ENCODE data around the gene MT1E. TPM values are rescaled to one million over a fixed set of nuclear protein-coding genes. Genes with fewer than 3 reads are reported as not detected.
"Not testable (repeated sequence)": the region's sequence is repeated elsewhere in the genome, so short reads cannot be mapped to it uniquely, and the experiment has no call there.

MT1E gene
- total RNA-seq, 1 experiment from 2014 or later: 114 TPM

DNA sequence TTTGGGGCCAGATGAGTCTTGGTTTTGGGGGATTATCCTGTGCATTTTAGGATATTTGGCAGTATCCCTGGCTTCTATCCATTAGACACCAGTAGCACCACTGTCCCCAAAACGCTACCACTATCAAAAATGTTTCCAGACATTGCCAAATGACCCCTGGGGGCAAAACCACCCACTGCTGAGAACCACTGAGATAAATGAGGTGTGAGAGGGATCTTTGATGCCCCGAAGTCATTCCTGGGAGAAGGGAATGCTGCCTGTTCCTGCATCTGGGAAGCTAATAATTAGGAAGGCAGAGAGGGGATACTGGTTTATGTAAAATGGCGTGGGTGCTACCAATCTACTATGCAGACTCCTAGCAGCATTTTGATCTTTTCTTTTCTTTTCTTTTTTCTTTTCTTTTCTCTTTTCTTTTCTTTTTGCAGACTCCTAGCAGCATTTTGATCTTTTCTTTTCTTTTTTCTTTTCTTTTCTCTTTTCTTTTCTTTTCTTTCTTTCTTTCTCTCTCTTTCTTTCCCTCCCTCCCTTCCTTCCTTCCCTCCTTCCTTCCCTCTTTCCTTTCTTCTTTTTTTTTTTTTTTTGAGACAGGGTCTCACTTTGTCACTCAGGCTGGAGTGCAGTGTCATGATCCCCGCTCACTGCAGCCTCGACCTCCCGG lies 45.1 kb upstream of the MT1E start:
- H3K27ac Mint-ChIP-seq: no peak overlapping the region

GRCh38 chr16:56582911-56583310 lies 42.7 kb upstream of the MT1E start:
- H3K4me1 Mint-ChIP-seq; H3K36me3 Mint-ChIP-seq; DNase-seq (ENCODE audit: low spot score); H3K9me3 Mint-ChIP-seq; ATAC-seq; POLR2A ChIA-PET; H3K4me3 Mint-ChIP-seq; H3K27ac Mint-ChIP-seq: not testable (repeated sequence)
- peaks cover 24% of the 10 kb centered on the region for H3K27me3 Mint-ChIP-seq (ENCODE audit: low read depth)
- CTCF ChIA-PET: interaction anchor here (1.3 to 2.8 kb wide), 3 partner anchors 18 to 119 kb away, joined by 3 to 13 read pairs (median 11); no protein-coding TSS in a partner anchor

More for the DNA sequence above, 45.1 kb upstream of the MT1E start:
- ChIA-PET POLR2A (interaction anchor here (0.6 kb wide), 1 partner anchor 17 kb away, joined by 3 read pairs; no protein-coding TSS in a partner anchor), CTCF (interaction anchor here (0.8 to 1.5 kb wide), 4 partner anchors 20 to 121 kb away, joined by 3 to 5 read pairs (median 3); no protein-coding TSS in a partner anchor)
- H3K4me1 Mint-ChIP-seq: peaks cover 7% of the 10 kb centered on the region; the same call in 1 of the 2 replicates
- no peak overlapping the region for H3K4me3 Mint-ChIP-seq
- H3K36me3 Mint-ChIP-seq: no peaks in the 10 kb centered on the region
- no peaks in the 10 kb centered on the region for H3K9me3 Mint-ChIP-seq
- TF ChIP-seq NR3C1 (CRISPR knock-in tag; conservative IDR thresholded peaks at IDR 0.05; ENCODE audit: low read depth): no peak
- no peak for TF ChIP-seq ZNF423 (CRISPR knock-in tag; IDR thresholded peaks at IDR 0.05)
- no peak for TF ChIP-seq NFE2L1 (CRISPR knock-in tag; IDR thresholded peaks at IDR 0.05)
- no peak for TF ChIP-seq ETV6 (CRISPR knock-in tag; IDR thresholded peaks at IDR 0.05)
- no peak for TF ChIP-seq CTCF (IDR thresholded peaks at IDR 0.05)
- TF ChIP-seq OVOL2 (CRISPR knock-in tag; IDR thresholded peaks at IDR 0.05; ENCODE audit: borderline replicate concordance): no peak
- no peak for TF ChIP-seq HMGA2 (CRISPR knock-in tag; IDR thresholded peaks at IDR 0.05)
- TF ChIP-seq CDX4 (CRISPR knock-in tag; IDR thresholded peaks at IDR 0.05; ENCODE audit: borderline replicate concordance): no peak
- DNase-seq (ENCODE audit: low spot score) (no peak), ATAC-seq (no peak)
- H3K27me3 Mint-ChIP-seq (ENCODE audit: low read depth): peaks cover 3% of the 10 kb centered on the region

DNA sequence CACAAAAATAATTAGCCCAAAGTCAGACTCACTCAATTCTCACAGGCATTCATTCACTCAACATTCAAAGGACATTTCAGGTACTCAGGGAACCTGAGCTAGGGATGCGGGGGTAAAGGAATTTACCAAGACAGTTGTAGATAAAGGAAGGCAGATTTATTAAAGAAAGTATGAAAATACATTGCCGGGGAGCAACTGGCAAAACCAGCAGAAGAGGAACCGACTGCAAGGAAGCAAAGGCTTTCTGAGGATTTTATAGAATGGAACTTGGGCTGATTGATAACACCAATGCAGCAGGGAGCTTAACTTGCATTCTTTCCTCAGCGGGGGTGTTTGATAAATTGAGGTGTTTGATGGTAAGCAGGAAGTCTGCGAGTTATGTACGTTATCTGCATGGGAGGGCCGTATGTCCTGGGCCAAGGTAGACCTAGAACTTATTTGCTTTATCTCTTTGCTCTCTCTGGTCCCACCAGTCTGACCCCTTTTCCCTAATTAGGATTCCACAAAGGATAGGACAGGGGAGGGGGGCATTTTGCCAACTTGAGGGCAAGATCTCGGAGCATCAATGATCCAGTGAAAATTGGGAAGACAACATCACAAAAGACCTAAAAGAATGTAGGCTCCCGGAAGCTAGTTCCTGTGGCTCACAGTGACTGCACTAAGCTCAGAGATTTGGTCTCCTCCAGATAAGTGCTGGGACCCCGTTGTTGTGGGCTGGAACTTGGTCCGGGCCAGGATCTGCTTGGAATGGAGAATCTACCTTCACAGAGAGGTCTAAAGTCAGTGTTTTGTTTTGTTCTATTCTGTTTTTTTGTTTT lies 42.0 kb upstream of the MT1E start:
- Mint-ChIP-seq H3K4me3 (no peak overlapping the region), H3K9me3 (no peaks in the 10 kb centered on the region), H3K27me3 (ENCODE audit: low read depth) (peaks cover 31% of the 10 kb centered on the region), H3K4me1 (peaks cover 7% of the 10 kb centered on the region; the same call in 1 of the 2 replicates), H3K27ac (no peak overlapping the region), H3K36me3 (no peaks in the 10 kb centered on the region)
- ChIA-PET CTCF (interaction anchor here (1.3 to 2.8 kb wide), 3 partner anchors 17 to 118 kb away, joined by 3 to 13 read pairs (median 11); no protein-coding TSS in a partner anchor), POLR2A (no interaction called here)
- DNase-seq (ENCODE audit: low spot score) (no peak), ATAC-seq (no peak)
- TF ChIP-seq E2F5 (CRISPR knock-in tag; IDR thresholded peaks at IDR 0.05) (no peak), MXD4 (CRISPR knock-in tag; IDR thresholded peaks at IDR 0.05; ENCODE audit: borderline replicate concordance) (no peak), TEAD1 (CRISPR knock-in tag; IDR thresholded peaks at IDR 0.05) (no peak), HMGXB4 (CRISPR knock-in tag; IDR thresholded peaks at IDR 0.05) (no peak), AR (CRISPR knock-in tag; IDR thresholded peaks at IDR 0.05) (no peak), USF1 (CRISPR knock-in tag; IDR thresholded peaks at IDR 0.05) (no peak)
- TF ChIP-seq, protein P1, sequence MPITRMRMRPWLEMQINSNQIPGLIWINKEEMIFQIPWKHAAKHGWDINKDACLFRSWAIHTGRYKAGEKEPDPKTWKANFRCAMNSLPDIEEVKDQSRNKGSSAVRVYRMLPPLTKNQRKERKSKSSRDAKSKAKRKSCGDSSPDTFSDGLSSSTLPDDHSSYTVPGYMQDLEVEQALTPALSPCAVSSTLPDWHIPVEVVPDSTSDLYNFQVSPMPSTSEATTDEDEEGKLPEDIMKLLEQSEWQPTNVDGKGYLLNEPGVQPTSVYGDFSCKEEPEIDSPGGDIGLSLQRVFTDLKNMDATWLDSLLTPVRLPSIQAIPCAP (CRISPR knock-in tag; IDR thresholded peaks at IDR 0.05): no peak
- TF ChIP-seq, protein P2, sequence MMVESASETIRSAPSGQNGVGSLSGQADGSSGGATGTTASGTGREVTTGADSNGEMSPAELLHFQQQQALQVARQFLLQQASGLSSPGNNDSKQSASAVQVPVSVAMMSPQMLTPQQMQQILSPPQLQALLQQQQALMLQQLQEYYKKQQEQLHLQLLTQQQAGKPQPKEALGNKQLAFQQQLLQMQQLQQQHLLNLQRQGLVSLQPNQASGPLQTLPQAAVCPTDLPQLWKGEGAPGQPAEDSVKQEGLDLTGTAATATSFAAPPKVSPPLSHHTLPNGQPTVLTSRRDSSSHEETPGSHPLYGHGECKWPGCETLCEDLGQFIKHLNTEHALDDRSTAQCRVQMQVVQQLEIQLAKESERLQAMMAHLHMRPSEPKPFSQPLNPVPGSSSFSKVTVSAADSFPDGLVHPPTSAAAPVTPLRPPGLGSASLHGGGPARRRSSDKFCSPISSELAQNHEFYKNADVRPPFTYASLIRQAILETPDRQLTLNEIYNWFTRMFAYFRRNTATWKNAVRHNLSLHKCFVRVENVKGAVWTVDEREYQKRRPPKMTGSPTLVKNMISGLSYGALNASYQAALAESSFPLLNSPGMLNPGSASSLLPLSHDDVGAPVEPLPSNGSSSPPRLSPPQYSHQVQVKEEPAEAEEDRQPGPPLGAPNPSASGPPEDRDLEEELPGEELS (CRISPR knock-in tag; IDR thresholded peaks at IDR 0.05): no peak

Data from WTC11 (cell line).